GM12872 (cell line): ENCODE measurements around the gene ATOH8.

Source experiments
- TF ChIP-seq, protein P1 (sequence below): IDR thresholded peaks from 3 replicates; pipeline ENCODE4 v1.5.1; 2011; ENCODE audit warnings: low read depth, mild to moderate bottlenecking, low read length, moderate library complexity; ENCODE audit not compliant: insufficient read depth

Gene ATOH8

GRCh38 chr2:85753035-85753524 is 711 bp upstream of the ATOH8 start:
- TF ChIP-seq, protein P1, sequence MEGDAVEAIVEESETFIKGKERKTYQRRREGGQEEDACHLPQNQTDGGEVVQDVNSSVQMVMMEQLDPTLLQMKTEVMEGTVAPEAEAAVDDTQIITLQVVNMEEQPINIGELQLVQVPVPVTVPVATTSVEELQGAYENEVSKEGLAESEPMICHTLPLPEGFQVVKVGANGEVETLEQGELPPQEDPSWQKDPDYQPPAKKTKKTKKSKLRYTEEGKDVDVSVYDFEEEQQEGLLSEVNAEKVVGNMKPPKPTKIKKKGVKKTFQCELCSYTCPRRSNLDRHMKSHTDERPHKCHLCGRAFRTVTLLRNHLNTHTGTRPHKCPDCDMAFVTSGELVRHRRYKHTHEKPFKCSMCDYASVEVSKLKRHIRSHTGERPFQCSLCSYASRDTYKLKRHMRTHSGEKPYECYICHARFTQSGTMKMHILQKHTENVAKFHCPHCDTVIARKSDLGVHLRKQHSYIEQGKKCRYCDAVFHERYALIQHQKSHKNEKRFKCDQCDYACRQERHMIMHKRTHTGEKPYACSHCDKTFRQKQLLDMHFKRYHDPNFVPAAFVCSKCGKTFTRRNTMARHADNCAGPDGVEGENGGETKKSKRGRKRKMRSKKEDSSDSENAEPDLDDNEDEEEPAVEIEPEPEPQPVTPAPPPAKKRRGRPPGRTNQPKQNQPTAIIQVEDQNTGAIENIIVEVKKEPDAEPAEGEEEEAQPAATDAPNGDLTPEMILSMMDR, result no peak

DNA sequence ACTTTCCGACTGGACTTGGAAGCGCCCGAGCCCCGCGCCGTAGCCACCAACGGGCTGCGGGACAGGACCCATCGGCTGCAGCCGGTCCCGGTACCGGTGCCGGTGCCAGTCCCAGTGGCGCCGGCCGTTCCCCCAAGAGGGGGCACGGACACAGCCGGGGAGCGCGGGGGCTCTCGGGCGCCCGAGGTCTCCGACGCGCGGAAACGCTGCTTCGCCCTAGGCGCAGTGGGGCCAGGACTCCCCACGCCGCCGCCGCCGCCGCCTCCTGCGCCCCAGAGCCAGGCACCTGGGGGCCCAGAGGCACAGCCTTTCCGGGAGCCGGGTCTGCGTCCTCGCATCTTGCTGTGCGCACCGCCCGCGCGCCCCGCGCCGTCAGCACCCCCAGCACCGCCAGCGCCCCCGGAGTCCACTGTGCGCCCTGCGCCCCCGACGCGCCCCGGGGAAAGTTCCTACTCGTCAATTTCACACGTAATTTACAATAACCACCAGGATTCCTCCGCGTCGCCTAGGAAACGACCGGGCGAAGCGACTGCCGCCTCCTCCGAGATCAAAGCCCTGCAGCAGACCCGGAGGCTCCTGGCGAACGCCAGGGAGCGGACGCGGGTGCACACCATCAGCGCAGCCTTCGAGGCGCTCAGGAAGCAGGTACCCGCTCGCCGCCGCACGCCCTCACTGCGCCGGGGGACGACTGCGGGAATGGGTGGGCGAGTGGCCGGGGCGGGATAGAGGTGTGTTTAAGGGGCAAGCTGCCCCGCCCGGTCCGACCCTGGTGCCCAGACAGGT is 713 bp downstream of the ATOH8 start:
- TF ChIP-seq, protein P1, result no peak

DNA sequence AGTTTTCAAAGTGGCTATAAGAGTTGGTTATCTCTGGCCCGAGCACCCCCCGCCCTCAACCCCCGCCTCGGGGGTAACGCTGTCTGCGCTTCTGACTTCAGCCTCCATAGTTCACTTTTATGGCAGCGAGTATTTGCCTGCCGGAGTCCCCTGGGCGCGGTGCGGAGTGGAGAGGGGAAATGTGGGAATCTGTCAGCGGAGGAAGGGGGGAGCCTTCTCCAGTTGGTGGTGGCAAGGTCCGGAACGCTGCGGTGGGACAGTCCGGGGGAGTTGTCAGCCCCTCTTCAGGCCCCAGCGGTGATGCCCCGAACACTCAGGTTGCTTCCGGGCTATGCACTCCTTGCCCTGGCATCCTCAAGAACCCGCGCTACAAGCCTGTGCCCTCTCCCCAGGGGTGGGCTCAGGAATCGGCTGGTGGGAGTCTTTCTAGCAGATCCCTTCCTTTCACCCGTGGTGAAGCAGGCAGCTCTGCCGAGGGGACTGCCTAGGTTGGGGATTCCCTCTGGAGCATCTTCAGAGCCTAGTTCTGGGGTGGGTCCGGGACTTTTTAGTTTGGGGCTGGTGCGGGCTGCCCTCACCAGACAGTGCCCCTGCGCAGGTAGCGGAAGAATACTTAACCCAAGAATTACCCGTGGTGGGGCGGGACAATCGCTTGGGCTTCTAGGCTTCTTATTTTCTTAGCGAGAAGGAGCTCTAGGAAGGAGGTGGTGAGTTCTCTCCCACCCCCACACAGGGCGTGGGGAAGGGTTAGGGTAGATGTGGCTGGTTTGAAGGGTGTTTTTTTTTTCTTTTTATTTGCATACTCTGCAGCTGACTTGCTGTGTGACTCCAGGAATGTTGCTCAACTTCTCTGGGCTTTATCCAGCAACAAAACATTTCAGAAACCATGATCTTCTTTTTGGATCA is 1.6 kb downstream of the ATOH8 start:
- TF ChIP-seq, protein P1, result no peak

- TF ChIP-seq, protein P1, result no peak
Measured at GRCh38 chr2:85756195-85756594, 2.4 kb downstream of the ATOH8 start.

DNA sequence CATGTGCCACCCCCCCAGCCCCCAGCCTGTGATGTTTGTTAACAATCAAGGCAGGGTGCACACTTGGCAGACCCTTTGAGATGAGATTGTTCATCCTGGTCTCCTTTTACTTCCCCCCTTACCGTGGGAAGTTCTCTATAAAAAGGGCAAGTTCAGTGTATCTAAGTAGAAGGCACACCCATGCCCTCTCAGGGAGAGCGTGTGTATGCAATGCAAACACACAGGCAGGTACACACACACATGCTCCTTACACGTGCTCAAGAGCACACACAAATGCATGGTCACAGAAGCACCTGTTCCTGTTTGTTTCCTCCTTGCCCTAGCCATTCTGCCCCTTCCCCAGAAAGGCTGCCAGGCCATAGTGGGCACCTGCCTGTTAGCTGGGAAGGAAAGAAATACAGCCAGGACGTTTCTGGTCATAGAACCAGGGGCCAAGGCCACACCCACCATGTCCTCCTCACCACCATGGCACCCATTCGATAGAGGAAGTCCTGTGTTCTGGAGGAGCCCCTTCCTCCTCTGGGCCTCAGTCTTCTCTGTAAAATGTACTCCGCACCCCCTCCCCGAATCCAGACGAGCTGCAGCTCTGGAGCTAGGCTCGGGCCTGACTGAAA is 3.1 kb downstream of the ATOH8 start:
- TF ChIP-seq, protein P1, result no peak

DNA sequence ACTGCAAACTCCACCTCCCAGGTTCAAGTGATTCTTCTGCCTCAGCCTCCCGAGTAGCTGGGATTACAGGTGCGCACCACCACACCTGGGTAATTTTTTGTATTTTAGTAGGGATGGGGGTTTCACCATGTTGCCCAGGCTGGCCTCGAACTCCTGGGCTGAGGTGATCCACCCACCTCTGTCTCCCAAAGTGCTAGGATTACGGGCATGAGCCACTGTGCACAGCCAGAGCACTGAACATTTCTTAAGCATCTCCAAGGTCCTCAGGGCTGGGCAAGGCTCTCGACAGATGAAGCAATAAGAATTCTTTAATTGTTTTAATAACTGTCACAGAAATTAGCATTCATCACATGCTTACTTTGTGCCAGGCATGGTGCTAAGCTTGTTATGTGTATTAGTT is 4.1 kb downstream of the ATOH8 start:
- TF ChIP-seq, protein P1, result no peak
